HepG2 (cell line): ENCODE results near the gene CAPSL. TPM values are rescaled to one million over a fixed set of nuclear protein-coding genes. Genes with fewer than 3 reads are reported as not detected.

ENCODE experiments used
- ATAC-seq: fragments of 200-7000 bp; cut with Tn5 transposase; 3 replicates; pipeline ENCODE4 v1.9.1; 2020; ENCODE audit warnings: mild to moderate bottlenecking, moderate library complexity
- BruUV-seq: library from RNA; stranded (reverse); fragments of 400-500 nt; replicated peaks from 2 replicates; lab custom pipeline; 2021; lab: Mats Ljungman, UMichigan
- CTCF ChIA-PET: fragments of 300-600 bp; formaldehyde crosslinking; extraction: SDS; loops from one replicate; lab custom pipeline; 2021; ENCODE audit warnings: low total read pairs, inconsistent platforms, low intra/inter-chr PET ratio; lab: Yijun Ruan, JAX
- POLR2A ChIA-PET: fragments of 350-600 bp; sonication (Branson Sonifier 250); formaldehyde crosslinking; loops from one replicate; lab custom pipeline; 2020; ENCODE audit warnings: antibody characterized with exemption, inconsistent platforms; lab: Yijun Ruan, JAX
- DNase-seq: peaks from one replicate; pipeline ENCODE4 v3.0.0-alpha.2; 2015; ENCODE audit warnings: low spot score
- FAIRE-seq: peaks from 3 replicates; lab custom pipeline; 2011; peaks lifted over from hg19 to GRCh38; lab: Jason Lieb, UNC
- H2AFZ ChIP-seq: one replicate; pipeline ENCODE4 v1.6.1; 2011; ENCODE audit warnings: low read length, inconsistent platforms
- H3K27ac ChIP-seq: fragments of 300-600 bp; 3 replicates; pipeline ENCODE4 v1.8.0; 2011; ENCODE audit warnings: mixed run types, mild to moderate bottlenecking, mixed read lengths, low read length, inconsistent platforms; ENCODE audit not compliant: insufficient read depth; ENCODE audit errors: extremely low read length
- H3K27me3 ChIP-seq, 2 experiments: fragments of 200-600 bp in 1 of 2; 2 replicates in 1 of 2; 3 replicates in 1 of 2; pipeline versions ENCODE4 v1.6.0 to v1.8.0; 2011; ENCODE audit warnings: low read length in 2 of 2, mild to moderate bottlenecking in 2 of 2, moderate library complexity in 2 of 2, inconsistent platforms in 1 of 2; ENCODE audit not compliant: insufficient read depth in 2 of 2, control insufficient read depth in 1 of 2
- H3K36me3 ChIP-seq, 2 experiments: fragments of 200-600 bp in 1 of 2; replicated peaks in 1 of 2; 2 replicates in 1 of 2; 3 replicates in 1 of 2; pipeline versions ENCODE4 v1.5.1 to v1.8.0; 2011; ENCODE audit warnings: low read length in 2 of 2, inconsistent platforms in 1 of 2; ENCODE audit not compliant: insufficient read depth in 2 of 2, control insufficient read depth in 1 of 2
- H3K4me1 ChIP-seq: 2 replicates; pipeline ENCODE4 v1.5.1; 2012; ENCODE audit warnings: low read length, inconsistent platforms; ENCODE audit not compliant: insufficient read depth
- H3K4me2 ChIP-seq: 2 replicates; pipeline ENCODE4 v1.6.0; 2011; ENCODE audit warnings: low read depth, low read length, inconsistent platforms
- H3K4me3 ChIP-seq, 3 experiments: fragments of 200-600 bp in 1 of 3; sonication (generic), shearing (Covaris generic) in 1 of 3; replicated peaks in 1 of 3; 2 replicates each; pipeline ENCODE4 v1.5.1; 2011 to 2016; ENCODE audit warnings: low read length in 3 of 3, inconsistent platforms in 2 of 3, low read depth in 2 of 3, mild to moderate bottlenecking in 2 of 3, control low read depth in 1 of 3, mixed read lengths in 1 of 3; ENCODE audit not compliant: insufficient read depth in 1 of 3
- H3K79me2 ChIP-seq: one replicate; pipeline ENCODE4 v1.6.1; 2011; ENCODE audit warnings: low read length, inconsistent platforms; ENCODE audit not compliant: insufficient read depth
- H3K9ac ChIP-seq: 2 replicates; pipeline ENCODE4 v1.6.0; 2011; ENCODE audit warnings: mild to moderate bottlenecking, low read depth, low read length, inconsistent platforms; ENCODE audit not compliant: insufficient read depth
- H3K9me3 ChIP-seq: 2 replicates; pipeline ENCODE4 v1.5.1; 2012; ENCODE audit warnings: mild to moderate bottlenecking, low read length
- H4K20me1 ChIP-seq: 2 replicates; pipeline ENCODE4 v1.6.0; 2011; ENCODE audit warnings: inconsistent platforms, mild to moderate bottlenecking, low read length, moderate library complexity; ENCODE audit not compliant: insufficient read depth
- FOXP1 ChIP-seq, 2 experiments: fragments of 450-650 bp in 1 of 2; IDR thresholded peaks; 2 replicates each; pipeline ENCODE4 v1.6.1; 2017 to 2018; ENCODE audit warnings: antibody characterized with exemption in 1 of 2
- KLF6 ChIP-seq: IDR thresholded peaks from 2 replicates; pipeline ENCODE4 v1.8.0; 2016; ENCODE audit warnings: missing biosample characterization, missing genetic modification reagents
- MYC ChIP-seq: sonication (generic); formaldehyde crosslinking; IDR thresholded peaks from 2 replicates; pipeline ENCODE4 v1.9.0; 2021; ENCODE audit warnings: missing genetic modification reagents, borderline replicate concordance
- RAD21 ChIP-seq: fragments of 450-650 bp; formaldehyde crosslinking; IDR thresholded peaks from 2 replicates; pipeline ENCODE4 v1.5.0; 2020; ENCODE audit warnings: mild to moderate bottlenecking
- SMC3 ChIP-seq: IDR thresholded peaks from 2 replicates; pipeline ENCODE4 v1.6.1; 2011; ENCODE audit warnings: low read length, improper control_type of control experiment
- SP4 ChIP-seq: sonication (generic); formaldehyde crosslinking; IDR thresholded peaks from 2 replicates; pipeline ENCODE4 v1.8.1; 2023; ENCODE audit warnings: mild to moderate bottlenecking, missing genetic modification reagents
- TCF7L2 ChIP-seq: IDR thresholded peaks from 2 replicates; pipeline ENCODE4 v1.6.1; 2011; ENCODE audit warnings: mild to moderate bottlenecking, low read depth, low read length, moderate library complexity
- ZFYVE20 ChIP-seq: sonication (generic); formaldehyde crosslinking; IDR thresholded peaks from 2 replicates; pipeline ENCODE4 v1.8.0; 2023; ENCODE audit warnings: low read depth, mild to moderate bottlenecking, moderate library complexity, missing genetic modification reagents, borderline replicate concordance
- ZNF569 ChIP-seq: sonication (generic); formaldehyde crosslinking; IDR thresholded peaks from 2 replicates; pipeline ENCODE4 v1.5.0; 2020; ENCODE audit warnings: mild to moderate bottlenecking, missing genetic modification reagents, moderate library complexity, borderline replicate concordance
- WGBS: methylation state at CpG from one replicate; pipeline ENCODE4 v1.1.6; 2017; ENCODE audit warnings: low lambda C conversion rate; 5-methylcytosine and 5-hydroxymethylcytosine counted together
- in situ Hi-C: cut with HindIII; loops from 2 replicates; pipeline ENCODE4 v1.10.0; 2017; ENCODE audit warnings: low pct_unique_long_range_greater_than_20kb; ENCODE audit not compliant: extremely low pct_ligation_motif_present
- intact Hi-C: fragments of 100-400 bp; cut with micrococcal nuclease; formaldehyde crosslinking; loops from one replicate; pipeline ENCODE4 v1.10.0; 2022; ENCODE audit not compliant: unreplicated experiment
- polyA plus RNA-seq, 8 experiments: library from polyadenylated mRNA; depleted of rRNA in 3 of 8; stranded (reverse) in 7 of 8; unstranded in 1 of 8; fragments of >200 nt; fragmentation: Illumina TruSeq in 4 of 8; extraction: Trizol in 4 of 8; gene quantifications; 2 replicates each; pipeline versions ENCODE4 v1.2.1 to v1.2.3, GENCODE V29; 2011 to 2016; ENCODE audit warnings: low read depth in 4 of 8, missing spikeins in 1 of 8, mixed read lengths in 1 of 8; ENCODE audit not compliant: insufficient read depth in 1 of 8
- total RNA-seq, 5 experiments: library from RNA; depleted of rRNA; stranded (reverse); fragments of >200 nt; fragmentation: Illumina TruSeq; extraction: Trizol; gene quantifications; 2 replicates each; pipeline ENCODE4 v1.2.3, GENCODE V29; 2016; ENCODE audit warnings: low read depth in 1 of 5
- TF ChIP-seq, protein P1 (sequence below): sonication (generic); formaldehyde crosslinking; IDR thresholded peaks from 2 replicates; pipeline ENCODE4 v1.5.1; 2020; ENCODE audit warnings: mild to moderate bottlenecking, missing genetic modification reagents, moderate library complexity
- TF ChIP-seq, protein P2 (sequence below): sonication (generic); formaldehyde crosslinking; IDR thresholded peaks from 2 replicates; pipeline ENCODE4 v1.5.1; 2020; ENCODE audit warnings: mild to moderate bottlenecking, missing genetic modification reagents, borderline replicate concordance
- TF ChIP-seq, protein P3 (sequence below): sonication (generic); formaldehyde crosslinking; IDR thresholded peaks from 2 replicates; pipeline ENCODE4 v1.8.1; 2023; ENCODE audit warnings: mild to moderate bottlenecking, moderate library complexity, missing genetic modification reagents
- TF ChIP-seq, protein P4 (sequence below): IDR thresholded peaks from 2 replicates; pipeline ENCODE4 v1.6.1; 2012; ENCODE audit warnings: inconsistent platforms
- TF ChIP-seq, protein P5 (sequence below): sonication (generic); formaldehyde crosslinking; IDR thresholded peaks from 2 replicates; pipeline ENCODE4 v1.9.0; 2021; ENCODE audit warnings: missing genetic modification reagents, borderline replicate concordance

The CAPSL gene
- total and polyA plus RNA-seq, 2 of the 13 experiments (the other 11 are each of a cell fraction or from before 2014, with no cell fraction given), result not detected

DNA sequence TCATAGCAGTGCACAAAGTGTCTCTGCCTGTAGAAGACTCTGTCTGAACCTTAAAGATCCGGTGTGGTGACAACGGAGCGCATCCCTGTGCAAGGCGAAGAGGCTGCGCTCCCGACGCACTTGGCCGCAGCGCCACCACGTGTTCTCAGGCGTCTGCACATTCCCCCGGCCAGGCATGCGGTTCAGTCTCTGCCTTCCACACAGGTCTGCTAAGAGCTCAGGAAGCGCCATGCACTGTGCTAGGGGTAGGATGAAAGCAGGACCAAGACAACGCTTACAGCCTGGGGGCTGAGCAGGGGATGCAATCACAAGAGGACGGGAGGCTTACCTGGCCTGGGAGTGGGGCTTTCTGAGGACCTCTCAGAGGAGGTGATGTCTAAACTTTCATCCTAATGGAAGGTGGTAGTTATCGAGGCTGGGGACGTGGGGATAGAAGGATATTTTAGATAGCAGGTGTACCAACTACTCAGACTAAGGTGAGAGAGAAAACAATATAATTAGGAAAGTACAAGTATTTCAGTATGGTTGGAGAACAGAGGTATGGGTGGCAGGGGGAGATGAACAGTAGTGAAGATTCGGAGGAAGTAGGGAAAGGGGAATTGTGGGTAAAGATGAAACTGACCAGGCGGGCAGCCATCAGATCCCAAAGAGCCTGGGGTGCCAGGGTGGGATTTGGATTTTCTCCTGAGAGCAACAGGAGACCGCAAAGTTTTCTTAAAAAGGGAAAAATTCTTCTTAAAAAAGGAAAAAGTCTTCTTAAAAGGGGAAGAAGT is 13.3 kb downstream of the CAPSL start:
- Histone ChIP-seq H3K4me3 (no peak overlapping the region), H3K9me3 (no peaks in the 10 kb centered on the region), H3K27me3 (no peaks in the 10 kb centered on the region; a peak in 1 of 5 replicates), H3K4me2 (no peak overlapping the region), H3K79me2 (no peaks in the 10 kb centered on the region), H3K27ac (no peak overlapping the region), H3K4me1 (no peaks in the 10 kb centered on the region), H3K9ac (no peak overlapping the region), H2AFZ (no peak overlapping the region), H4K20me1 (no peaks in the 10 kb centered on the region), H3K36me3 (no peaks in the 10 kb centered on the region)
- ChIA-PET POLR2A (interaction anchor here (1.1 kb wide), 1 partner anchor 274 kb away, joined by 3 read pairs; no protein-coding TSS in a partner anchor), CTCF (interaction anchor here (1.9 to 3.3 kb wide), 2 partner anchors 147 to 307 kb away, joined by 10 to 38 read pairs; partner anchors contain the start of gene SPEF2)
- BruUV-seq, result no TSS peak
- in situ Hi-C loops (loop anchor here (5.0 to 10.0 kb wide), 2 partner anchors 150 to 273 kb away; no protein-coding TSS in a partner anchor), intact Hi-C loops (loop anchor here (5.0 kb wide), 2 partner anchors 698 to 838 kb away; no protein-coding TSS in a partner anchor)
- WGBS, result 24% methylated on average over 8 of the region's 21 CpGs
- DNase-seq, result no peak
- peak; percentile 58 for FAIRE-seq
- ATAC-seq, result peak; percentile 95
- TF ChIP-seq TCF7L2 (no peak), ZFYVE20 (CRISPR knock-in tag) (no peak), FOXP1 (IDR thresholded peaks at IDR 0.05) (no peak), FOXP1 (CRISPR knock-in tag; IDR thresholded peaks at IDR 0.05) (no peak), MYC (CRISPR knock-in tag) (peak; percentile 62; the same call in 1 of the 2 replicates), SP4 (CRISPR knock-in tag) (no peak), KLF6 (CRISPR knock-in tag) (no peak), SMC3 (0 out of 2 replicates have a peak, but pooled peaks have one; percentile 17), ZNF569 (CRISPR knock-in tag) (no peak), RAD21 (CRISPR knock-in tag) (peak; percentile 41; the same call in 1 of the 2 replicates)
- TF ChIP-seq, protein P1, sequence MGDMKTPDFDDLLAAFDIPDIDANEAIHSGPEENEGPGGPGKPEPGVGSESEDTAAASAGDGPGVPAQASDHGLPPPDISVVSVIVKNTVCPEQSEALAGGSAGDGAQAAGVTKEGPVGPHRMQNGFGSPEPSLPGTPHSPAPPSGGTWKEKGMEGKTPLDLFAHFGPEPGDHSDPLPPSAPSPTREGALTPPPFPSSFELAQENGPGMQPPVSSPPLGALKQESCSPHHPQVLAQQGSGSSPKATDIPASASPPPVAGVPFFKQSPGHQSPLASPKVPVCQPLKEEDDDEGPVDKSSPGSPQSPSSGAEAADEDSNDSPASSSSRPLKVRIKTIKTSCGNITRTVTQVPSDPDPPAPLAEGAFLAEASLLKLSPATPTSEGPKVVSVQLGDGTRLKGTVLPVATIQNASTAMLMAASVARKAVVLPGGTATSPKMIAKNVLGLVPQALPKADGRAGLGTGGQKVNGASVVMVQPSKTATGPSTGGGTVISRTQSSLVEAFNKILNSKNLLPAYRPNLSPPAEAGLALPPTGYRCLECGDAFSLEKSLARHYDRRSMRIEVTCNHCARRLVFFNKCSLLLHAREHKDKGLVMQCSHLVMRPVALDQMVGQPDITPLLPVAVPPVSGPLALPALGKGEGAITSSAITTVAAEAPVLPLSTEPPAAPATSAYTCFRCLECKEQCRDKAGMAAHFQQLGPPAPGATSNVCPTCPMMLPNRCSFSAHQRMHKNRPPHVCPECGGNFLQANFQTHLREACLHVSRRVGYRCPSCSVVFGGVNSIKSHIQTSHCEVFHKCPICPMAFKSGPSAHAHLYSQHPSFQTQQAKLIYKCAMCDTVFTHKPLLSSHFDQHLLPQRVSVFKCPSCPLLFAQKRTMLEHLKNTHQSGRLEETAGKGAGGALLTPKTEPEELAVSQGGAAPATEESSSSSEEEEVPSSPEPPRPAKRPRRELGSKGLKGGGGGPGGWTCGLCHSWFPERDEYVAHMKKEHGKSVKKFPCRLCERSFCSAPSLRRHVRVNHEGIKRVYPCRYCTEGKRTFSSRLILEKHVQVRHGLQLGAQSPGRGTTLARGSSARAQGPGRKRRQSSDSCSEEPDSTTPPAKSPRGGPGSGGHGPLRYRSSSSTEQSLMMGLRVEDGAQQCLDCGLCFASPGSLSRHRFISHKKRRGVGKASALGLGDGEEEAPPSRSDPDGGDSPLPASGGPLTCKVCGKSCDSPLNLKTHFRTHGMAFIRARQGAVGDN (CRISPR knock-in tag), result peak; percentile 28; the same call in 1 of the 2 replicates
- TF ChIP-seq, protein P2, sequence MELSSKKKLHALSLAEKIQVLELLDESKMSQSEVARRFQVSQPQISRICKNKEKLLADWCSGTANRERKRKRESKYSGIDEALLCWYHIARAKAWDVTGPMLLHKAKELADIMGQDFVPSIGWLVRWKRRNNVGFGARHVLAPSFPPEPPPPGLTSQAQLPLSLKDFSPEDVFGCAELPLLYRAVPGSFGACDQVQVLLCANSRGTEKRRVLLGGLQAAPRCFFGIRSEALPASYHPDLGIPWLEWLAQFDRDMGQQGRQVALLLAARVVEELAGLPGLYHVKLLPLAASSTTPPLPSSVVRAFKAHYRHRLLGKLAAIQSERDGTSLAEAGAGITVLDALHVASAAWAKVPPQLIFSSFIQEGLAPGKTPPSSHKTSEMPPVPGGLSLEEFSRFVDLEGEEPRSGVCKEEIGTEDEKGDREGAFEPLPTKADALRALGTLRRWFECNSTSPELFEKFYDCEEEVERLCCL (CRISPR knock-in tag), result no peak
- TF ChIP-seq, protein P3, sequence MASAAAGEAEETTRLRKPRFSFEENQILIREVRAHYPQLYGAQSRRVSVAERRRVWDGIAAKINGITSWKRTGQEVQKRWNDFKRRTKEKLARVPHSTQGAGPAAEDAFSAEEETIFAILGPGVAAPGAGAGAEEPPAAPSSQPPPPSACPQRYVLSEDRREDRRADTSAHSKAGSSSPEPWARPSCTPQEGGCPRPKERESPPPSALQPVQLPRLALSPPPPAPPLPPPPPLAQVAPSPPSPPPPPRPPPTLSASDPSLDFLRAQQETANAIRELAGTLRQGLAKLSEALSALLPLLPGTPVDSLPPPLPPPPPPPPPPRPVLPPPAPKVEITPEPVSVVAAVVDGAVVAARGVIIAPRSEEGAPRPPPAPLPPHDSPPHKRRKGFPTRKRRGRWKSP, result peak; percentile 57; the same call in 1 of the 2 replicates
- TF ChIP-seq, protein P4, sequence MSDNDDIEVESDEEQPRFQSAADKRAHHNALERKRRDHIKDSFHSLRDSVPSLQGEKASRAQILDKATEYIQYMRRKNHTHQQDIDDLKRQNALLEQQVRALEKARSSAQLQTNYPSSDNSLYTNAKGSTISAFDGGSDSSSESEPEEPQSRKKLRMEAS, result 0 out of 2 replicates have a peak, but pooled peaks have one; percentile 43
- TF ChIP-seq, protein P5, sequence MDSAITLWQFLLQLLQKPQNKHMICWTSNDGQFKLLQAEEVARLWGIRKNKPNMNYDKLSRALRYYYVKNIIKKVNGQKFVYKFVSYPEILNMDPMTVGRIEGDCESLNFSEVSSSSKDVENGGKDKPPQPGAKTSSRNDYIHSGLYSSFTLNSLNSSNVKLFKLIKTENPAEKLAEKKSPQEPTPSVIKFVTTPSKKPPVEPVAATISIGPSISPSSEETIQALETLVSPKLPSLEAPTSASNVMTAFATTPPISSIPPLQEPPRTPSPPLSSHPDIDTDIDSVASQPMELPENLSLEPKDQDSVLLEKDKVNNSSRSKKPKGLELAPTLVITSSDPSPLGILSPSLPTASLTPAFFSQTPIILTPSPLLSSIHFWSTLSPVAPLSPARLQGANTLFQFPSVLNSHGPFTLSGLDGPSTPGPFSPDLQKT, result no peak
